GM18517 (cell line): ENCODE measurements around the gene CD1C.
"Not testable (repeated sequence)": the region's sequence is repeated elsewhere in the genome, so short reads cannot be mapped to it uniquely, and the experiment has no call there.

Experiments
- ATAC-seq: cut with Tn5 transposase; IDR thresholded peaks from one replicate; pipeline ENCODE4 v1.9.1; 2021; ENCODE audit warnings: mild to moderate bottlenecking, moderate library complexity; ENCODE audit not compliant: unreplicated experiment

Gene CD1C

GRCh38 chr1:158289811-158290210 is at the start of gene CD1C:
CD1C (plus strand) TSS chr1:158289923; CDS start chr1:158290065, 142 bp downstream.
- ATAC-seq = no peak

GRCh38 chr1:158246650-158247049 is 43.1 kb upstream of the CD1C start:
- no peak for ATAC-seq

GRCh38 chr1:158248118-158248517 is 41.6 kb upstream of the CD1C start:
- no peak for ATAC-seq

- no peak for ATAC-seq
These were observed 41.0 kb upstream of the CD1C start for GRCh38 chr1:158248771-158249170.

GRCh38 chr1:158249646-158250045 is 40.1 kb upstream of the CD1C start:
- ATAC-seq = no peak

- ATAC-seq = no peak
These were observed 38.6 kb upstream of the CD1C start for GRCh38 chr1:158251163-158251562.

GRCh38 chr1:158255656-158256055 is 34.1 kb upstream of the CD1C start:
- no peak for ATAC-seq

GRCh38 chr1:158256747-158257146 is 33.0 kb upstream of the CD1C start:
- not testable (repeated sequence) for ATAC-seq

GRCh38 chr1:158257888-158258287 is 31.8 kb upstream of the CD1C start:
- ATAC-seq = no peak

- ATAC-seq = no peak
These were observed 30.6 kb upstream of the CD1C start for GRCh38 chr1:158259117-158259516.

- no peak for ATAC-seq
These were observed 17.0 kb upstream of the CD1C start for GRCh38 chr1:158272681-158273080.

GRCh38 chr1:158274797-158275196 is 14.9 kb upstream of the CD1C start:
- ATAC-seq = peak; percentile 71

GRCh38 chr1:158282421-158282820 is 7.3 kb upstream of the CD1C start:
- not testable (repeated sequence) for ATAC-seq

GRCh38 chr1:158283965-158284364 is 5.8 kb upstream of the CD1C start:
- ATAC-seq = peak; percentile 66

GRCh38 chr1:158285756-158286241 is 3.9 kb upstream of the CD1C start:
- peak; percentile 67 for ATAC-seq

- ATAC-seq = no peak
These were observed 3.2 kb upstream of the CD1C start for GRCh38 chr1:158286487-158286886.

GRCh38 chr1:158286941-158287346 is 2.8 kb upstream of the CD1C start:
- no peak for ATAC-seq

- ATAC-seq = no peak
These were observed 660 bp downstream of the CD1C start for GRCh38 chr1:158290321-158290844.

GRCh38 chr1:158295791-158296190 is 6.1 kb downstream of the CD1C start:
- ATAC-seq = no peak

- peak; percentile 66 for ATAC-seq
These were observed 20.9 kb downstream of the CD1C start for GRCh38 chr1:158310623-158311022.

GRCh38 chr1:158311066-158311465 is 21.3 kb downstream of the CD1C start:
- ATAC-seq = peak; percentile 42

- no peak for ATAC-seq
These were observed 34.1 kb downstream of the CD1C start for GRCh38 chr1:158323866-158324265.

- ATAC-seq = no peak
These were observed 34.7 kb downstream of the CD1C start for GRCh38 chr1:158324395-158324794.
